Measurements from ENCODE around the gene RAMP3. TPM values are rescaled to one million over a fixed set of nuclear protein-coding genes. Genes with fewer than 3 reads are reported as not detected.
A peak's percentile ranks its signal among the peaks of the same experiment; 100 is the strongest.

RAMP3 gene
- total and polyA plus RNA-seq, 10 of the 15 experiments (the other 5 are each of a cell fraction or from before 2014, with no cell fraction given) = not detected

DNA sequence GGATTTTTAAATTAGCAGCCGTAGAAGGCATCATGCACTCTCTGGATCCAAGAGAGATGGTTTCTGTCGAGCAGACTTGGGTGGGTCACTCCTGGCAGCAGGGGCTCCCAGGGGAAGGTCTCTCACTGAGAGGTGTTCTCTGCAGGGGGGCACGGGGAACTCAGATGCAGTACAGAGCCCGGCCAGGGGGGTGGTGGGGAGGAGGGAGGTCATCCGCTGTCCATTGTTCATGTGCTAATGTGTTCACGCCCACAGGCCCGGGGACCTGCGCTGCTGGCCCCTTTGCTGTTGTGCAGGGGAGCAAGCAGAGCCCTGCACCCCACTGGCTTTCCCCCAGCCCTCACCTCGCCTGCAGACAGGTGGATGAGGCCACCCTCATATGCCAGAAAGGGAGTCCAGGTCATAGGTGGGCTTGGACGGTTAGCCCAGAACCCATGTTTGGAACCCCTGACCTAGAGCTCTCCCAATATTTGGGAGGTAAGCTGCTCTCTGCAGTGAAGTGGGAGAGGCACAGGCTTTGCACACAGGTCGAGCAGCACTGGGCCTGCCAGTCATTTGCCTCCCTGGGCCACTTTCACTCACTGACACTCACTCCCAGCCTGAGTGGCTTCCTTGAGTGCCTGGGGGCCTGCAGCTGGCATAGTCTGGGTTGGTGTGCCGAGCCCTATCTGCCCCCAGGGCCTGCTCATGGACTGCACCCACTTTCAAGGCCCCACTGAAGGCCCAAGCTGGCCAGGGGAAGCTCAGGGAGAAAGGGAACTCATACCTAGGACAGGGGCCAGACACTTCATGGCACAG lies 33.5 kb upstream of the RAMP3 start:
- H3K9ac ChIP-seq (ENCODE audit: control insufficient read depth, insufficient read depth, low read length) = no peak overlapping the region
- H3K9me3 ChIP-seq (replicated peaks; ENCODE audit: control insufficient read depth, insufficient read depth, low read length) = no peaks in the 10 kb centered on the region
- FAIRE-seq = no peak
- H3K4me3 ChIP-seq = no peak overlapping the region
- H3K27ac ChIP-seq (ENCODE audit: control insufficient read depth, insufficient read depth) = no peak overlapping the region
- SMC1A ChIA-PET (ENCODE audit: uncharacterized antibody, unreplicated experiment) = no interaction called here
- no peaks in the 10 kb centered on the region for H3K36me3 ChIP-seq (ENCODE audit: control insufficient read depth in 2 of 2, insufficient read depth in 2 of 2, low read length in 1 of 2)
- TF ChIP-seq BCL11A (IDR thresholded peaks at IDR 0.05; ENCODE audit: low read depth, low read length) = no peak
- no peak for TF ChIP-seq CREM (IDR thresholded peaks at IDR 0.05; ENCODE audit: low read depth)
- no peak for TF ChIP-seq CREB1 (IDR thresholded peaks at IDR 0.05; ENCODE audit: low read depth)
- no peak for TF ChIP-seq KLF5 (IDR thresholded peaks at IDR 0.05; ENCODE audit: partially characterized antibody)
- no peak for TF ChIP-seq NFXL1 (IDR thresholded peaks at IDR 0.05; ENCODE audit: borderline replicate concordance)
- TF ChIP-seq BMI1 (IDR thresholded peaks at IDR 0.05; ENCODE audit: borderline replicate concordance) = no peak
- TF ChIP-seq CBX3 (IDR thresholded peaks at IDR 0.05; ENCODE audit: borderline replicate concordance, low read depth) = no peak
- TF ChIP-seq, protein P1, sequence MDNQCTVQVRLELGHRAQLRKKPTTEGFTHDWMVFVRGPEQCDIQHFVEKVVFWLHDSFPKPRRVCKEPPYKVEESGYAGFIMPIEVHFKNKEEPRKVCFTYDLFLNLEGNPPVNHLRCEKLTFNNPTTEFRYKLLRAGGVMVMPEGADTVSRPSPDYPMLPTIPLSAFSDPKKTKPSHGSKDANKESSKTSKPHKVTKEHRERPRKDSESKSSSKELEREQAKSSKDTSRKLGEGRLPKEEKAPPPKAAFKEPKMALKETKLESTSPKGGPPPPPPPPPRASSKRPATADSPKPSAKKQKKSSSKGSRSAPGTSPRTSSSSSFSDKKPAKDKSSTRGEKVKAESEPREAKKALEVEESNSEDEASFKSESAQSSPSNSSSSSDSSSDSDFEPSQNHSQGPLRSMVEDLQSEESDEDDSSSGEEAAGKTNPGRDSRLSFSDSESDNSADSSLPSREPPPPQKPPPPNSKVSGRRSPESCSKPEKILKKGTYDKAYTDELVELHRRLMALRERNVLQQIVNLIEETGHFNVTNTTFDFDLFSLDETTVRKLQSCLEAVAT (IDR thresholded peaks at IDR 0.05) = no peak
- no peak for TF ChIP-seq NFIC (IDR thresholded peaks at IDR 0.05; ENCODE audit: low read depth, low read length)
- TF ChIP-seq POLR2AphosphoS5 (IDR thresholded peaks at IDR 0.05; ENCODE audit: low read length) = no peak
- no peak for TF ChIP-seq NBN (IDR thresholded peaks at IDR 0.05)
- TF ChIP-seq RELA (IDR thresholded peaks at IDR 0.05; ENCODE audit: borderline replicate concordance, partially characterized antibody) = no peak
- intact Hi-C loops (cut with micrococcal nuclease; ENCODE audit: unreplicated experiment) (no loop called here), in situ Hi-C loops (cut with MboI) (no loop called here)
- H3K27me3 ChIP-seq (replicated peaks in 1 of 2; ENCODE audit: control insufficient read depth in 2 of 2, insufficient read depth in 2 of 2, low read length in 1 of 2) = no peaks in the 10 kb centered on the region; a peak in 1 of 4 replicates
- peak; percentile 23; the same call in 2 of the 3 replicates for ATAC-seq
- BruUV-seq (replicated peaks) = no TSS peak
- 54% methylated on average over 12 of the region's 12 CpGs for WGBS (ENCODE audit: insufficient coverage, insufficient replicate concordance, low lambda C conversion rate, missing lambda C conversion rate)
- no peak for DNase-seq (ENCODE audit: low read depth, low spot score)
- H3K4me1 ChIP-seq (ENCODE audit: control insufficient read depth, insufficient read depth, low read length) = peaks cover 5% of the 10 kb centered on the region
- CTCF ChIA-PET = interaction anchor here (0.6 to 2.3 kb wide), 3 partner anchors 9 to 267 kb away, joined by 3 to 9 read pairs (median 3); no protein-coding TSS in a partner anchor
- H4K20me1 ChIP-seq (ENCODE audit: control insufficient read depth, insufficient read depth) = no peaks in the 10 kb centered on the region
- H2AFZ ChIP-seq (ENCODE audit: control insufficient read depth, low read depth, low read length) = no peak overlapping the region
- no peak overlapping the region for H3K4me2 ChIP-seq (ENCODE audit: control insufficient read depth, insufficient read depth)
- no peaks in the 10 kb centered on the region for H3K79me2 ChIP-seq (ENCODE audit: control insufficient read depth, insufficient read depth, low read length)
- RAD21 ChIA-PET (ENCODE audit: unreplicated experiment) = interaction anchor here (1.3 kb wide), 1 partner anchor 12 kb away, joined by 4 read pairs; no protein-coding TSS in a partner anchor
- POLR2A ChIA-PET = no interaction called here

All from GM12878 (cell line).